AG04449 (cell line): ENCODE data around the gene UCP3.

ENCODE experiments used
- CTCF ChIA-PET: fragments of 350-600 bp; formaldehyde crosslinking; extraction: SDS; loops from one replicate; lab custom pipeline; 2021; ENCODE audit warnings: antibody characterized with exemption; lab: Yijun Ruan, JAX
- POLR2A ChIA-PET: fragments of 400-600, 350-600 bp; formaldehyde crosslinking; extraction: SDS; loops from one replicate; lab custom pipeline; 2020; ENCODE audit warnings: antibody characterized with exemption, inconsistent platforms; lab: Yijun Ruan, JAX
- DNase-seq: peaks from one replicate; pipeline ENCODE4 v3.0.0-alpha.2; 2010; ENCODE audit warnings: low read depth, low spot score
- H3K4me3 ChIP-seq: 2 replicates; pipeline ENCODE4 v1.5.1; 2011; ENCODE audit warnings: low read depth, mild to moderate bottlenecking, control low read depth, low read length
- CTCF ChIP-seq: IDR thresholded peaks from one replicate; pipeline ENCODE4 v1.5.1; 2011; ENCODE audit warnings: mild to moderate bottlenecking, moderate library complexity, low read length, control low read depth, inconsistent platforms; ENCODE audit not compliant: insufficient read depth; ENCODE audit errors: missing control alignments

UCP3 gene

GRCh38 chr11:73998846-73999575, 9.9 kb downstream of the UCP3 start:
- no peak overlapping the region for H3K4me3 ChIP-seq
- TF ChIP-seq CTCF, result no peak
- ChIA-PET POLR2A (interaction anchor here (0.7 kb wide), 1 partner anchor 11 kb away, joined by 3 read pairs; no protein-coding TSS in a partner anchor), CTCF (interaction anchor here (1.4 to 1.7 kb wide), 2 partner anchors 15 to 35 kb away, joined by 3 to 6 read pairs; no protein-coding TSS in a partner anchor)
- no peak for DNase-seq

GRCh38 chr11:73997120-73997770, 11.6 kb downstream of the UCP3 start:
- POLR2A ChIA-PET, result interaction anchor here (0.6 kb wide), 1 partner anchor 18 kb away, joined by 3 read pairs; no protein-coding TSS in a partner anchor
- no peak overlapping the region for H3K4me3 ChIP-seq
- TF ChIP-seq CTCF, result no peak
- CTCF ChIA-PET, result no interaction called here
- DNase-seq, result no peak

GRCh38 chr11:73996161-73996747, 12.6 kb downstream of the UCP3 start:
- H3K4me3 ChIP-seq, result no peak overlapping the region
- POLR2A ChIA-PET, result no interaction called here
- no peak for TF ChIP-seq CTCF
- DNase-seq, result no peak
- CTCF ChIA-PET, result interaction anchor here (1.4 kb wide), 1 partner anchor 33 kb away, joined by 3 read pairs; no protein-coding TSS in a partner anchor

- TF ChIP-seq CTCF, result no peak
- no peak for DNase-seq
- ChIA-PET CTCF (interaction anchor here (1.4 kb wide), 1 partner anchor 32 kb away, joined by 3 read pairs; no protein-coding TSS in a partner anchor), POLR2A (no interaction called here)
- H3K4me3 ChIP-seq, result no peak overlapping the region
Measured at GRCh38 chr11:73995731-73996130, 13.2 kb downstream of the UCP3 start.

DNA sequence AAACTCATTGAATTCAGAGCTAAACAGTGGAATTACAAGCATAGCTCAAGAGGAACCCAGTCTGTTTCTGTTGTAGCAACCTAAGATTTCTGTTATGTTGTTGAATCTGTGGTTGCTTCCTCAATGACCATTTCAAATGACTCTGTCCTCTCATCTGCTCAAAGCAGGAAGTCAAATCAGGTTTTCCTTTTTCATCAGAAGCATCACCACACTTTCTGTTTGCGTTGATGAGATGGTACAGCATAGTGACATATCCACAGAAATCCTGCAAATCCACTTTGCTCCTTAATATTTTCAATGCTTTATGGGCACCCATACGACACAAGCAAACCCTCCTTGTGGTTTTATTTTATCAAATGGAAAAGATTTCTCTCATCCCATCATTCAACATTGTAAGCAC, 13.6 kb downstream of the UCP3 start:
- ChIA-PET CTCF (interaction anchor here (1.4 kb wide), 1 partner anchor 32 kb away, joined by 3 read pairs; no protein-coding TSS in a partner anchor), POLR2A (no interaction called here)
- TF ChIP-seq CTCF, result no peak
- no peak overlapping the region for H3K4me3 ChIP-seq
- no peak for DNase-seq

- ChIA-PET POLR2A (no interaction called here), CTCF (no interaction called here)
- TF ChIP-seq CTCF, result no peak
- DNase-seq, result no peak
- no peak overlapping the region for H3K4me3 ChIP-seq
Measured at GRCh38 chr11:73991471-73992006, 17.3 kb downstream of the UCP3 start.
